ENCODE measurements around the gene POLDIP2.

The POLDIP2 gene

DNA sequence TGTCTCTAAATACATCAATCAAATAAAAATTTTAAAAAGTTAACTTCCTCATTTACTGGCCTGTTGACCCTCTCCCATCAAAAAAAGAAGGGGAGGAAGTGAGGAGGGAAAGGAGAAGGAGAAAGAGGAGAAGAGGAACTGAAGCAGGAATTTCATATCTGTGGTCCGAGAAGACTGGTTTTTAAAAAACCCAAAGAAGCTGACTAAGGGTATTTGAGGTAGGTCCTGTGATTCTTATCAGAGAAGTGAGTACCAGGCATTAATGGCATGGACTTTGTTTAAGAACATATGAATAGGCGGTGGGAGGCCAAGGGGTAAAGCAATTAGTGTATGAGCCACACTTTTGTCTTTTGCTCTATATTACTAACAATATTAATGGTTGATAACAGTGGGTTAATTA is 46.7 kb upstream of the POLDIP2 start:
- TF ChIP-seq, protein P1, sequence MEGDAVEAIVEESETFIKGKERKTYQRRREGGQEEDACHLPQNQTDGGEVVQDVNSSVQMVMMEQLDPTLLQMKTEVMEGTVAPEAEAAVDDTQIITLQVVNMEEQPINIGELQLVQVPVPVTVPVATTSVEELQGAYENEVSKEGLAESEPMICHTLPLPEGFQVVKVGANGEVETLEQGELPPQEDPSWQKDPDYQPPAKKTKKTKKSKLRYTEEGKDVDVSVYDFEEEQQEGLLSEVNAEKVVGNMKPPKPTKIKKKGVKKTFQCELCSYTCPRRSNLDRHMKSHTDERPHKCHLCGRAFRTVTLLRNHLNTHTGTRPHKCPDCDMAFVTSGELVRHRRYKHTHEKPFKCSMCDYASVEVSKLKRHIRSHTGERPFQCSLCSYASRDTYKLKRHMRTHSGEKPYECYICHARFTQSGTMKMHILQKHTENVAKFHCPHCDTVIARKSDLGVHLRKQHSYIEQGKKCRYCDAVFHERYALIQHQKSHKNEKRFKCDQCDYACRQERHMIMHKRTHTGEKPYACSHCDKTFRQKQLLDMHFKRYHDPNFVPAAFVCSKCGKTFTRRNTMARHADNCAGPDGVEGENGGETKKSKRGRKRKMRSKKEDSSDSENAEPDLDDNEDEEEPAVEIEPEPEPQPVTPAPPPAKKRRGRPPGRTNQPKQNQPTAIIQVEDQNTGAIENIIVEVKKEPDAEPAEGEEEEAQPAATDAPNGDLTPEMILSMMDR (IDR thresholded peaks at IDR 0.05; ENCODE audit: low read length, missing control alignments), result no peak

DNA sequence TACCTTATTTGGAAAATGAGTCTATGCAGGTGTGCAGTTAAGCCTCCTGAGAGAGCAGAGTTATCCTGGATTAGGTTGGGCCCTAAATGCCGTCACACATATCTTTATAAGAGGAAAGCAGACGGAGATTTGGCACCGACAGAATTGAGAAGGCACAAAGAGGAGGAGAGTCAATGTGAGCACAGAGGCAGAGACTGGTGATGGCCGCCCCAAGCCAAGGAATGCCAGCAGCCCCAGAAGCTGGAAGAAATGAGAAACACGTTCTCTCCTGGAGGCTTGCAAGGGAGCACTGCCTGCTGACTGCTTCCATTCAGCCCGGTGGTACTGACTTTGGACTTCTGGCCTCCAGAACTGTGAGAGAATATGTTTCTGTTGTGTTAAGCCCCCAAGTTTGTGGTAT is 45.5 kb upstream of the POLDIP2 start:
- TF ChIP-seq, protein P1 (IDR thresholded peaks at IDR 0.05; ENCODE audit: low read length, missing control alignments), result no peak
- no peak for DNase-seq (ENCODE audit: low read depth)
- no peak overlapping the region for H3K4me3 ChIP-seq (replicated peaks; ENCODE audit: low read depth, low read length)

More for the DNA sequence above, 46.7 kb upstream of the POLDIP2 start:
- no peak for DNase-seq (ENCODE audit: low read depth)
- no peak overlapping the region for H3K4me3 ChIP-seq (replicated peaks; ENCODE audit: low read depth, low read length)

DNA sequence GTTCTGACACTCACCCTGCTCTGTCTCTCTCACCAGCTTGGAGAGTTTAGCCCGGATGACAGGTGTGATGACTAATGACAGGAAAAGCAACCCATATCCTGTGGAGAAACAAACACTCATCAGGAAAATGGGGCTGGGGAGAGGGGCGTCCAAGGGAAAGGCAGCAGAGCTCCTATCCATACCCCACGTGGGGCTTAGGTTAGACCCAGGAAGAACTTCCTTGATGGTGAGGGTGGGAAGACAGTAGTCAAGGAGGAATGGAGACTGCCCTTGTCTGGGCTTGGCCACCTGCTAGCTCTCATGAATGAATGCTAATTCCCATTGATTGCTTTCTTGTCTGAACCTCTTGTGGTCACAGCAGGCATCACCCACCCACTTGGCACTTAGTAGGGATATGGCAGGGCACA is 44.9 kb upstream of the POLDIP2 start:
- H3K4me3 ChIP-seq (replicated peaks; ENCODE audit: low read depth, low read length), result no peak overlapping the region
- DNase-seq (ENCODE audit: low read depth), result no peak
- TF ChIP-seq, protein P1 (IDR thresholded peaks at IDR 0.05; ENCODE audit: low read length, missing control alignments), result no peak

DNA sequence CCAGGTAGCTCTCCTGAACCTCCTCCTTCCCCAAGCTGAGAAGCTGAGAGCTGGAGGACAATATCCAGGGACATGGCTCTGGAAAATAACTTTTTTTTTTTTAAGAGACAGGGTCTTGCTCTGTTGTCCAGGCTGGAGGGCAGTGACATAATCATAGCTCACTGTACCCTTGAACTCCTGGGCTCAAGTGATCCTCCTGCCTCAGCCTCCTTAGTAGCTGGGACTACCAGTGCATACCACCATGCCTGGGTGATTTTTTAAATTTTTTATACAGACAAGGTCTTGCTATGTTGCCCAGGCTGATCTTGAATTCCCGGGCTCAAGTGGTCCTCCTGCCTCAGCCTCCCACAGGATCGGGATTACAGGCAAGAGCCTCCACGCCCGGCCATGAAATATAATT is 42.5 kb upstream of the POLDIP2 start:
- TF ChIP-seq, protein P1 (IDR thresholded peaks at IDR 0.05; ENCODE audit: low read length, missing control alignments), result no peak
- H3K4me3 ChIP-seq (replicated peaks; ENCODE audit: low read depth, low read length), result no peak overlapping the region
- DNase-seq (ENCODE audit: low read depth), result no peak

DNA sequence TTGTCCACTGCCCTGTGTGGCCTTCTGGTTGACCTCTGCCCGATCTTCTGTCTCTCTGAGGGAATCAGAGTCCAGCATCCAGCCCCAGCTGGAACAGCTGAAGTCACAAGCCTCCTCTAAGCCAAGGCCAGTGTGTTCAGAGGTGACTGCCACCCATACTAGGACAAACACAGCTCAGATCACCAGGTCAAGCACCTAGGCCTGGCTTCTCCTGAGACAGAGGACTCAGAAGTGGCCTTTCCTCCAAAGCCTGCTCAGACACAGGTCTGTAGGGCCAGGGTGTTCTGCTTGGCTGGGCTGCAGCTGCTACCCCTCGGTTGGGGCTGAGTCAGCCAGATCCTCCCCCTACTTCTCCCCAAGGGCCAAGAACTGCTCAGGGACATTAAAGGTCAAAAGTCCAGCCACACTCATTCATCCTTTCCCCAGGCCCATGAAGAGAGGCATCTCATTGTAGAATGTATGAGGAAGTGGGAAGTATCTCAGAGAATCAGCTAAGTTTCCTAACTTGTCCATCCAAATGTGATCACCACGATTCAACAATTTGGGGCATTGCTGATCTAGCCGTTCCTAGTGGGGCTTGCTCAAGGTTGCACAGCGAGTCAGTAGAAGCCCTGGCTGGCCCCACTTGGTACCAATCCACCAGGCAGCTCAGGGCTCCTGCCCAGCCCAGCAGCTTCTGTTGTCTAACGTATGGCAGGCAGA is 41.1 kb upstream of the POLDIP2 start:
- TF ChIP-seq, protein P1 (IDR thresholded peaks at IDR 0.05; ENCODE audit: low read length, missing control alignments), result no peak
- H3K4me3 ChIP-seq (replicated peaks; ENCODE audit: low read depth, low read length), result no peak overlapping the region
- no peak for DNase-seq (ENCODE audit: low read depth)

DNA sequence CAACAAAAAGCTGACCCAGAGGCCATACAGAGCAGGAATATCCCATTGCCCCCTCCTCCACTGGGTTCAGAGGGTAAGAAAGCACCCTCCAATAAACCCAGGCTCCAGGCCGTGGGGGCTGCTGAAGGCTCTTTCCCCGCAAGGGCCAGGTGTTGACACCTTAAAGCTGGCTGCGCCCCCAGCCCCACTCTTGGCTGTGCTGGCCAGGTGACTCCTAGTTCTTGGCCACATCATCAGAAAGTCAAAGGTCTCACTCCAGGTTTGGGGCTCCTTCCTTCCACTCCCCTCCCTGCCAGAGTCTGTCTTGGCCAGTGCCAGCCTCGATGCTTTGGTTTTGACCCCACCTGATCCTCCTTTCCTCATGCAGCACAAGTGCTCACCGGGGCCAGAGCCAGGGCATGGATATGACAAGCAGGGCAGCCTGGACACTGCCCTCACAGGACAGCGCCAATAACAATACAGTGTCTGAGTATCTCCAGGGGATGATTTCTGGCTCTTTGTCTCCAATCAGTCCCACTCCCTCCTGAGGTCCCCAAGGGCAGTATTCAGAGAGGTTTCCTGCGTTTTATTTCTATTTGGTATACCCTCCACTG is 40.5 kb upstream of the POLDIP2 start:
- TF ChIP-seq, protein P1 (IDR thresholded peaks at IDR 0.05; ENCODE audit: low read length, missing control alignments), result no peak
- no peak overlapping the region for H3K4me3 ChIP-seq (replicated peaks; ENCODE audit: low read depth, low read length)
- DNase-seq (ENCODE audit: low read depth), result no peak

DNA sequence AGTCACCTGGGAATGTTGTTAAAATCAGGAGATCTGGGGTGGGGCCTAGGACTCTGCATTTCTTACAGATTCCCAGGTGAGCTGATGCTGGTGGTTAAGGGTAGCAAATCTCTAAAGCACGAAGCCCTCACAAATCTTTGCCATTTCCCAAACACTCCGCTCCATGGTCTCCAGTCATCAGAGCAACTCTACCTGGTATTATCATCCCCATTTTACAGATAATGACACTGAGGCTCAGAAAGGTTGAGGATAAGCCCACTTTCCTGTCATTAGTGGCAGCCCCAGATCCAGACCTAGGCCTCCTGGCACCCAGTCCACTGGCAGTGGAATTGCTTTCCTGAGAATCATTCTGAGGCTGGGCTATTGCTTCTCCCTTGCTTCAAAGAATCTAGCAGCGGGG is 39.9 kb upstream of the POLDIP2 start:
- TF ChIP-seq, protein P1 (IDR thresholded peaks at IDR 0.05; ENCODE audit: low read length, missing control alignments), result no peak
- DNase-seq (ENCODE audit: low read depth), result no peak
- no peak overlapping the region for H3K4me3 ChIP-seq (replicated peaks; ENCODE audit: low read depth, low read length)
